ENCODE results near the gene DRD3. TPM values are rescaled to one million over a fixed set of nuclear protein-coding genes. Genes with fewer than 3 reads are reported as not detected.

The DRD3 gene
- total RNA-seq, 1 experiment from 2014 or later = not detected

DNA sequence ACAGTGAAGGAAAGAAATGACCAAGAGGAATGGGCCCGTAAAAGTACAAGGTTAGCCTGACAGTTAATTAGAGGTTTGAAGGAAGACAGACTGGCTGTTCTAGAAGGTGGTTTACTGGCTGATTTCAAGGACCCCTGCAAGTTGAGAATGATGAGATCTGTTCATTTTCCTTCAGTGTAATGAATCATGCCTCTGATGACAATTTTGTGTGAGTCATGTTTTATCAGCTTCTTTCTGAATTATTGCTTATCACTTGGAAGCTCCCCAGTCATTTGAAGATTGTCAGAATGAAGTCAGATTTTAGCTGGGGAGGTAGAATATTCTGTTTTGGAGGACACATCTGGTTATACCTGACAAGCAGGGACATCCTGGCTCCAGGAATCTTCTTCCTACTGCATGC, 50.6 kb downstream of the DRD3 start:
- Mint-ChIP-seq H3K27ac (ENCODE audit: unreplicated experiment) (no peak overlapping the region), H3K4me3 (ENCODE audit: unreplicated experiment) (no peak overlapping the region), H3K27me3 (ENCODE audit: insufficient read depth, unreplicated experiment) (peaks cover 4% of the 10 kb centered on the region), H3K4me1 (ENCODE audit: low read depth, unreplicated experiment) (no peaks in the 10 kb centered on the region), H3K36me3 (ENCODE audit: insufficient read depth, unreplicated experiment) (no peaks in the 10 kb centered on the region), H3K9me3 (ENCODE audit: unreplicated experiment) (no peaks in the 10 kb centered on the region)
- H3K4me3 ChIP-seq (ENCODE audit: low read depth, low read length) = no peak overlapping the region
- intact Hi-C loops (cut with micrococcal nuclease; ENCODE audit: unreplicated experiment) = no loop called here
- DNase-seq = no peak
- no TSS peak for BruUV-seq (replicated peaks)
- no peaks in the 10 kb centered on the region for H3K4me1 ChIP-seq
- CTCF ChIA-PET = no interaction called here
- POLR2A ChIA-PET = no interaction called here
- H3K9me3 ChIP-seq = no peaks in the 10 kb centered on the region
- H3K27me3 ChIP-seq (replicated peaks; ENCODE audit: control insufficient read depth, insufficient read depth, low read length) = no peaks in the 10 kb centered on the region
- TF ChIP-seq, protein P1, sequence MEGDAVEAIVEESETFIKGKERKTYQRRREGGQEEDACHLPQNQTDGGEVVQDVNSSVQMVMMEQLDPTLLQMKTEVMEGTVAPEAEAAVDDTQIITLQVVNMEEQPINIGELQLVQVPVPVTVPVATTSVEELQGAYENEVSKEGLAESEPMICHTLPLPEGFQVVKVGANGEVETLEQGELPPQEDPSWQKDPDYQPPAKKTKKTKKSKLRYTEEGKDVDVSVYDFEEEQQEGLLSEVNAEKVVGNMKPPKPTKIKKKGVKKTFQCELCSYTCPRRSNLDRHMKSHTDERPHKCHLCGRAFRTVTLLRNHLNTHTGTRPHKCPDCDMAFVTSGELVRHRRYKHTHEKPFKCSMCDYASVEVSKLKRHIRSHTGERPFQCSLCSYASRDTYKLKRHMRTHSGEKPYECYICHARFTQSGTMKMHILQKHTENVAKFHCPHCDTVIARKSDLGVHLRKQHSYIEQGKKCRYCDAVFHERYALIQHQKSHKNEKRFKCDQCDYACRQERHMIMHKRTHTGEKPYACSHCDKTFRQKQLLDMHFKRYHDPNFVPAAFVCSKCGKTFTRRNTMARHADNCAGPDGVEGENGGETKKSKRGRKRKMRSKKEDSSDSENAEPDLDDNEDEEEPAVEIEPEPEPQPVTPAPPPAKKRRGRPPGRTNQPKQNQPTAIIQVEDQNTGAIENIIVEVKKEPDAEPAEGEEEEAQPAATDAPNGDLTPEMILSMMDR (IDR thresholded peaks at IDR 0.05; ENCODE audit: insufficient read depth in 1 of 2, low read depth in 1 of 2, low read length in 1 of 2, severe bottlenecking in 1 of 2, unreplicated experiment in 1 of 2) = no peak
- H3K36me3 ChIP-seq (ENCODE audit: control insufficient read depth, insufficient read depth, low read length) = no peaks in the 10 kb centered on the region

DNA sequence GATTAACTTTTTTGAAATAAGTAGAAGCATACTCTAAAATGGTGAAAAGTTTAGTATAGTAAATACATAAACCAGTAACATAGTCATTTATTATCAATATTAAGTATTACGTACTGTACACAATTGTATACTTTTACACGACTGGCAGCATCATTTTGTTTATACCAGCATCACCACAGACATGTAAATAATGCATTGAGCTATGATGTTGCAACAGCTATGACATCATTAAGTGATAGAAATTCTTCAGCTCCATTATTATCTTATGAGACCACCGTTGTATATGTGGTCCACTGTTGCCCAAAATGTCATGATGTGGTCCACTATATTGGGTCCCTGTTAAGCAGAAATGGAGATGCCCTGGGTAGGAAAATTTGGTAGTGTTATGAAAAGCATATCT, 51.3 kb downstream of the DRD3 start:
- DNase-seq = no peak
- H3K4me3 Mint-ChIP-seq (ENCODE audit: unreplicated experiment) = no peak overlapping the region
- intact Hi-C loops (cut with micrococcal nuclease; ENCODE audit: unreplicated experiment) = no loop called here
- H3K27ac Mint-ChIP-seq (ENCODE audit: unreplicated experiment) = no peak overlapping the region
- H3K4me1 ChIP-seq = no peaks in the 10 kb centered on the region
- no peaks in the 10 kb centered on the region for H3K36me3 Mint-ChIP-seq (ENCODE audit: insufficient read depth, unreplicated experiment)
- H3K4me1 Mint-ChIP-seq (ENCODE audit: low read depth, unreplicated experiment) = no peaks in the 10 kb centered on the region
- H3K9me3 ChIP-seq = no peaks in the 10 kb centered on the region
- peaks cover 4% of the 10 kb centered on the region for H3K27me3 Mint-ChIP-seq (ENCODE audit: insufficient read depth, unreplicated experiment)
- H3K27me3 ChIP-seq (replicated peaks; ENCODE audit: control insufficient read depth, insufficient read depth, low read length) = no peaks in the 10 kb centered on the region
- TF ChIP-seq, protein P1 (IDR thresholded peaks at IDR 0.05; ENCODE audit: insufficient read depth in 1 of 2, low read depth in 1 of 2, low read length in 1 of 2, severe bottlenecking in 1 of 2, unreplicated experiment in 1 of 2) = no peak
- no TSS peak for BruUV-seq (replicated peaks)
- H3K36me3 ChIP-seq (ENCODE audit: control insufficient read depth, insufficient read depth, low read length) = no peaks in the 10 kb centered on the region
- POLR2A ChIA-PET = no interaction called here
- H3K9me3 Mint-ChIP-seq (ENCODE audit: unreplicated experiment) = no peaks in the 10 kb centered on the region
- no peak overlapping the region for H3K4me3 ChIP-seq (ENCODE audit: low read depth, low read length)
- CTCF ChIA-PET = interaction anchor here (0.5 kb wide), 1 partner anchor 86 kb away, joined by 4 read pairs; no protein-coding TSS in a partner anchor

DNA sequence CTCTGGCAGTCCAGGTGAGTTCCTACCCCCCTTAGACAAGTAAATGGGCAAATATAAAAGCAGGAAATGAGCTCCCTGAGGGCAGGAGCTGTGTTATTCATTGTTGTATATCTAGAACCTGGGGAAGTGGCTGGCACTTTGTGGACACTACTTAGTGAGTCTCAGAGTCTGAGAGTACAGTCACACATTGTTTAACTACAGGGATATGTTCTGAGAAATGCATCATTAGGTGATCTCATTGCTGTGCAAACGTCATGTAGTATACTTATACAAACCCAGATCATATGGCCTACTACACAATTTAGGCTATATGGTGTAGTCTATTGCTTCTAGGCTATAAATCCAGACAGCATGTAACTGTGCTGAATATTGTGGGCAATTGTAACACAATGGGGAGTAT, 52.4 kb downstream of the DRD3 start:
- peaks cover 4% of the 10 kb centered on the region for H3K27me3 Mint-ChIP-seq (ENCODE audit: insufficient read depth, unreplicated experiment)
- no TSS peak for BruUV-seq (replicated peaks)
- Histone ChIP-seq H3K36me3 (ENCODE audit: control insufficient read depth, insufficient read depth, low read length) (no peaks in the 10 kb centered on the region), H3K4me1 (no peaks in the 10 kb centered on the region), H3K4me3 (ENCODE audit: low read depth, low read length) (no peak overlapping the region), H3K9me3 (no peaks in the 10 kb centered on the region), H3K27me3 (replicated peaks; ENCODE audit: control insufficient read depth, insufficient read depth, low read length) (no peaks in the 10 kb centered on the region)
- H3K9me3 Mint-ChIP-seq (ENCODE audit: unreplicated experiment) = no peaks in the 10 kb centered on the region
- H3K27ac Mint-ChIP-seq (ENCODE audit: unreplicated experiment) = no peak overlapping the region
- DNase-seq = no peak
- H3K36me3 Mint-ChIP-seq (ENCODE audit: insufficient read depth, unreplicated experiment) = no peaks in the 10 kb centered on the region
- ChIA-PET CTCF (no interaction called here), POLR2A (no interaction called here)
- intact Hi-C loops (cut with micrococcal nuclease; ENCODE audit: unreplicated experiment) = no loop called here
- H3K4me3 Mint-ChIP-seq (ENCODE audit: unreplicated experiment) = no peak overlapping the region
- no peaks in the 10 kb centered on the region for H3K4me1 Mint-ChIP-seq (ENCODE audit: low read depth, unreplicated experiment)
- TF ChIP-seq, protein P1 (IDR thresholded peaks at IDR 0.05; ENCODE audit: insufficient read depth in 1 of 2, low read depth in 1 of 2, low read length in 1 of 2, severe bottlenecking in 1 of 2, unreplicated experiment in 1 of 2) = no peak
